SK-N-SH treated with all-trans-retinoic acid at 6 μM for 48 hours (cell line): Measurements from ENCODE around the gene KCNMA1.

Source experiments
- ATAC-seq: fragments of 200-7000 bp; cut with Tn5 transposase; 3 replicates; pipeline ENCODE4 v1.9.1; 2020; ENCODE audit warnings: mild to moderate bottlenecking, moderate library complexity
- ARNTL ChIP-seq: fragments of 450-650 bp; formaldehyde crosslinking; IDR thresholded peaks from 2 replicates; pipeline ENCODE4 v1.5.0; 2020; ENCODE audit warnings: low read depth, mild to moderate bottlenecking, moderate library complexity, borderline replicate concordance
- BACH2 ChIP-seq: fragments of 250-450 bp; sonication (Bioruptor Pico); IDR thresholded peaks from 2 replicates; pipeline ENCODE4 v1.9.0; 2021; ENCODE audit warnings: mild to moderate bottlenecking, borderline replicate concordance
- CREB5 ChIP-seq: fragments of 250-450 bp; sonication (Bioruptor Pico); IDR thresholded peaks from 2 replicates; pipeline ENCODE4 v1.5.1; 2020; ENCODE audit warnings: low read depth, mild to moderate bottlenecking, moderate library complexity
- CSDC2 ChIP-seq: fragments of 250-450 bp; sonication (Bioruptor Pico); IDR thresholded peaks from 2 replicates; pipeline ENCODE4 v1.5.0; 2020; ENCODE audit warnings: mild to moderate bottlenecking, moderate library complexity
- ESRRG ChIP-seq: fragments of 250-450 bp; sonication (Bioruptor Pico); IDR thresholded peaks from 2 replicates; pipeline ENCODE4 v1.6.1; 2021; ENCODE audit warnings: mild to moderate bottlenecking
- GLIS3 ChIP-seq: fragments of 250-450 bp; sonication (Bioruptor Pico); IDR thresholded peaks from 2 replicates; pipeline ENCODE4 v1.5.0; 2020; ENCODE audit warnings: mild to moderate bottlenecking, moderate library complexity
- ISL1 ChIP-seq: fragments of 250-450 bp; sonication (Bioruptor Pico); IDR thresholded peaks from 2 replicates; pipeline ENCODE4 v2.1.2; 2022; ENCODE audit warnings: mild to moderate bottlenecking, moderate library complexity
- OSR1 ChIP-seq: fragments of 250-450 bp; sonication (Bioruptor Pico); IDR thresholded peaks from 2 replicates; pipeline ENCODE4 v1.8.0; 2022; ENCODE audit warnings: moderate library complexity, mild to moderate bottlenecking, inconsistent platforms
- PATZ1 ChIP-seq: fragments of 250-450 bp; sonication (Bioruptor Pico); IDR thresholded peaks from 2 replicates; pipeline ENCODE4 v1.8.0; 2020; ENCODE audit warnings: mild to moderate bottlenecking, moderate library complexity, borderline replicate concordance
- POU6F1 ChIP-seq: fragments of 250-450 bp; sonication (Bioruptor Pico); IDR thresholded peaks from 2 replicates; pipeline ENCODE4 v1.8.0; 2021; ENCODE audit warnings: low read depth, mild to moderate bottlenecking, moderate library complexity, borderline replicate concordance
- RARB ChIP-seq: fragments of 250-450 bp; sonication (Bioruptor Pico); IDR thresholded peaks from 2 replicates; pipeline ENCODE4 v1.8.0; 2021; ENCODE audit warnings: mild to moderate bottlenecking, moderate library complexity
- SNAI2 ChIP-seq: fragments of 250-450 bp; sonication (Bioruptor Pico); IDR thresholded peaks from 2 replicates; pipeline ENCODE4 v1.5.0; 2020; ENCODE audit warnings: mild to moderate bottlenecking, moderate library complexity
- TCF4 ChIP-seq: fragments of 250-450 bp; sonication (Bioruptor Pico); IDR thresholded peaks from 2 replicates; pipeline ENCODE4 v1.8.0; 2021; ENCODE audit warnings: mild to moderate bottlenecking, moderate library complexity, borderline replicate concordance
- TOX ChIP-seq: fragments of 250-450 bp; sonication (Bioruptor Pico); IDR thresholded peaks from 2 replicates; pipeline ENCODE4 v1.8.0; 2021; ENCODE audit warnings: mild to moderate bottlenecking, moderate library complexity, borderline replicate concordance
- TSHZ2 ChIP-seq: fragments of 250-450 bp; sonication (Bioruptor Pico); IDR thresholded peaks from 2 replicates; pipeline ENCODE4 v1.5.0; 2020; ENCODE audit warnings: mild to moderate bottlenecking, moderate library complexity
- ZC3H10 ChIP-seq: fragments of 250-450 bp; sonication (Bioruptor Pico); IDR thresholded peaks from 2 replicates; pipeline ENCODE4 v1.5.1; 2021; ENCODE audit warnings: mild to moderate bottlenecking, moderate library complexity
- ZFP3 ChIP-seq: fragments of 250-450 bp; sonication (Bioruptor Pico); IDR thresholded peaks from 2 replicates; pipeline ENCODE4 v1.5.0; 2020; ENCODE audit warnings: mild to moderate bottlenecking, moderate library complexity
- ZFP30 ChIP-seq: fragments of 450-650 bp; formaldehyde crosslinking; IDR thresholded peaks from 2 replicates; pipeline ENCODE4 v1.5.0; 2022; ENCODE audit warnings: mild to moderate bottlenecking, moderate library complexity
- ZNF70 ChIP-seq: fragments of 450-650 bp; formaldehyde crosslinking; IDR thresholded peaks from 2 replicates; pipeline ENCODE4 v1.5.0; 2020; ENCODE audit warnings: mild to moderate bottlenecking, moderate library complexity
- ZNF8 ChIP-seq: fragments of 450-650 bp; formaldehyde crosslinking; IDR thresholded peaks from 2 replicates; pipeline ENCODE4 v1.5.0; 2020; ENCODE audit warnings: mild to moderate bottlenecking, moderate library complexity

The KCNMA1 gene

GRCh38 chr10:77448226-77448625, 189.4 kb downstream of the KCNMA1 start:
- ATAC-seq = no peak
- TF ChIP-seq ZNF70 (CRISPR knock-in tag) (no peak), ZNF8 (CRISPR knock-in tag) (no peak), TCF4 (no peak), GLIS3 (CRISPR knock-in tag) (no peak), ARNTL (CRISPR knock-in tag) (no peak), ZFP30 (CRISPR knock-in tag) (no peak)

GRCh38 chr10:77446700-77447099, 190.9 kb downstream of the KCNMA1 start:
- TF ChIP-seq TSHZ2 (CRISPR knock-in tag) (no peak), TCF4 (no peak), ESRRG (CRISPR knock-in tag) (no peak), ZNF70 (CRISPR knock-in tag) (no peak), CSDC2 (CRISPR knock-in tag) (no peak)
- TF ChIP-seq, all 23 proteins: peak for 0
- ATAC-seq = no peak

- no peak for ATAC-seq
Observed at GRCh38 chr10:77445547-77445946, 192.1 kb downstream of the KCNMA1 start.

More at GRCh38 chr10:77445547-77445946, 192.1 kb downstream of the KCNMA1 start:
- no peak for TF ChIP-seq ESRRG (CRISPR knock-in tag)
- TF ChIP-seq ISL1 (CRISPR knock-in tag) = no peak
- TF ChIP-seq SNAI2 (CRISPR knock-in tag) = no peak
- no peak for TF ChIP-seq ZFP30 (CRISPR knock-in tag)
- TF ChIP-seq PATZ1 (CRISPR knock-in tag) = no peak
- no peak for TF ChIP-seq POU6F1
- TF ChIP-seq ZC3H10 (CRISPR knock-in tag) = no peak
- TF ChIP-seq ZNF8 (CRISPR knock-in tag) = no peak
- no peak for TF ChIP-seq CREB5 (CRISPR knock-in tag)
- no peak for TF ChIP-seq RARB (CRISPR knock-in tag)
- no peak for TF ChIP-seq ZFP3 (CRISPR knock-in tag)
- no peak for TF ChIP-seq TCF4
- no peak for TF ChIP-seq BACH2 (CRISPR knock-in tag)
- no peak for TF ChIP-seq OSR1 (CRISPR knock-in tag)
- no peak for TF ChIP-seq TSHZ2 (CRISPR knock-in tag)
- TF ChIP-seq CSDC2 (CRISPR knock-in tag) = no peak
- no peak for TF ChIP-seq ARNTL (CRISPR knock-in tag)
- no peak for TF ChIP-seq TOX
- no peak for TF ChIP-seq ZNF70 (CRISPR knock-in tag)
